GM21381 (cell line): ENCODE results near the gene CADPS.

ENCODE experiments used
- ATAC-seq: cut with Tn5 transposase; IDR thresholded peaks from one replicate; pipeline ENCODE4 v1.9.1; 2021; ENCODE audit warnings: mild to moderate bottlenecking, moderate library complexity; ENCODE audit not compliant: unreplicated experiment

The CADPS gene

GRCh38 chr3:62757045-62757444, 118.2 kb downstream of the CADPS start:
- no peak for ATAC-seq

- no peak for ATAC-seq
These were observed 119.9 kb downstream of the CADPS start for GRCh38 chr3:62755285-62755684.

GRCh38 chr3:62749657-62750056, 125.6 kb downstream of the CADPS start:
- ATAC-seq = no peak

GRCh38 chr3:62749130-62749529, 126.1 kb downstream of the CADPS start:
- no peak for ATAC-seq

GRCh38 chr3:62737449-62737848, 137.8 kb downstream of the CADPS start:
- no peak for ATAC-seq

GRCh38 chr3:62735510-62735909, 139.7 kb downstream of the CADPS start:
- no peak for ATAC-seq

- ATAC-seq = no peak
These were observed 142.9 kb downstream of the CADPS start for GRCh38 chr3:62732183-62732904.

- no peak for ATAC-seq
These were observed 147.2 kb downstream of the CADPS start for GRCh38 chr3:62727981-62728380.

- no peak for ATAC-seq
These were observed 147.7 kb downstream of the CADPS start for GRCh38 chr3:62727536-62727935.

- no peak for ATAC-seq
These were observed 150.7 kb downstream of the CADPS start for GRCh38 chr3:62724503-62724902.

GRCh38 chr3:62723914-62724217, 151.3 kb downstream of the CADPS start:
- ATAC-seq = no peak

- ATAC-seq = no peak
These were observed 151.9 kb downstream of the CADPS start for GRCh38 chr3:62723166-62723913.

GRCh38 chr3:62722344-62722743, 152.9 kb downstream of the CADPS start:
- ATAC-seq = no peak

- ATAC-seq = no peak
These were observed 156.5 kb downstream of the CADPS start for GRCh38 chr3:62718515-62719320.

- ATAC-seq = no peak
These were observed 157.2 kb downstream of the CADPS start for GRCh38 chr3:62718011-62718410.

GRCh38 chr3:62712746-62713145, 162.5 kb downstream of the CADPS start:
- ATAC-seq = no peak

GRCh38 chr3:62710751-62711150, 164.5 kb downstream of the CADPS start:
- no peak for ATAC-seq

- no peak for ATAC-seq
These were observed 166.4 kb downstream of the CADPS start for GRCh38 chr3:62708638-62709373.

GRCh38 chr3:62705721-62706120, 169.5 kb downstream of the CADPS start:
- ATAC-seq = no peak

- ATAC-seq = no peak
These were observed 171.6 kb downstream of the CADPS start for GRCh38 chr3:62703451-62704167.
